ENCODE data around the gene SYT15.

SYT15 gene

GRCh38 chr10:46544989-46545791, 33.7 kb upstream of the SYT15 start:
- no peak for DNase-seq (ENCODE audit: low spot score)

DNA sequence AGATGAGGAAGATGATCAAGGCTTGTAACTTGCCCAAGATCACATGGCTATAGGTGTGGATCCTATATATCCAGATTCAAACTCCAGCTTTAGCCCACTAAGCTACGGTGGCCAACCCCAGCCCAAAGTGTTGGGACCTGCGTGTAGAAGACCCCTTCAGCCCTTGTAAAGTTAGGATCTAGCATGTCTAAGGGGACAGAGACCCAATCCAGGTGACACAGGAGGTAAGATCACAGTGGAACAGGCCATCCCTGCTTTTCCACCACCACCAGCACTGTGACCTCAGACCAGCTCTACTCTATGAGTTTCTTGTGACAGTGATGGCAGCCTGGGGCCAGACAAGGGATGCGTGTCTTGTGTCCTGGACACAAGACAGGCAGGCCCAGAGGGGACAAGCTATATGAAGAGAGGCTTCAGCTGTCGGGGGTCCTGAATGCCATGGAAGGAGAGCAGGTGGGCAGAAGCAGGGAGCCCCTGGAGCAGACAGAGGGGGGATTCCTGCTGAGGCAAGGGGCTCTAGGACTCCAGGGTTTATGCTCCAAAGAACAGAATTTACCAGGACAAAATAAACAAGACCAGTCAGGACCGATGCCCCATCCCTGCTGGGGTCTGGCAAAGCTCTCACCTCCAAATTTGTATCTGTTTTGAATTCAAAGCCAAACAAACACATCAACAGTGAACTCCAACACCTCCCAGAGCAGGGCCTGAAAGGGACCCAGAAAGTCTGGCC, 32.9 kb upstream of the SYT15 start:
- DNase-seq (ENCODE audit: low spot score): no peak

- DNase-seq (ENCODE audit: low spot score): no peak
Measured at GRCh38 chr10:46546591-46547540, 32.1 kb upstream of the SYT15 start.

DNA sequence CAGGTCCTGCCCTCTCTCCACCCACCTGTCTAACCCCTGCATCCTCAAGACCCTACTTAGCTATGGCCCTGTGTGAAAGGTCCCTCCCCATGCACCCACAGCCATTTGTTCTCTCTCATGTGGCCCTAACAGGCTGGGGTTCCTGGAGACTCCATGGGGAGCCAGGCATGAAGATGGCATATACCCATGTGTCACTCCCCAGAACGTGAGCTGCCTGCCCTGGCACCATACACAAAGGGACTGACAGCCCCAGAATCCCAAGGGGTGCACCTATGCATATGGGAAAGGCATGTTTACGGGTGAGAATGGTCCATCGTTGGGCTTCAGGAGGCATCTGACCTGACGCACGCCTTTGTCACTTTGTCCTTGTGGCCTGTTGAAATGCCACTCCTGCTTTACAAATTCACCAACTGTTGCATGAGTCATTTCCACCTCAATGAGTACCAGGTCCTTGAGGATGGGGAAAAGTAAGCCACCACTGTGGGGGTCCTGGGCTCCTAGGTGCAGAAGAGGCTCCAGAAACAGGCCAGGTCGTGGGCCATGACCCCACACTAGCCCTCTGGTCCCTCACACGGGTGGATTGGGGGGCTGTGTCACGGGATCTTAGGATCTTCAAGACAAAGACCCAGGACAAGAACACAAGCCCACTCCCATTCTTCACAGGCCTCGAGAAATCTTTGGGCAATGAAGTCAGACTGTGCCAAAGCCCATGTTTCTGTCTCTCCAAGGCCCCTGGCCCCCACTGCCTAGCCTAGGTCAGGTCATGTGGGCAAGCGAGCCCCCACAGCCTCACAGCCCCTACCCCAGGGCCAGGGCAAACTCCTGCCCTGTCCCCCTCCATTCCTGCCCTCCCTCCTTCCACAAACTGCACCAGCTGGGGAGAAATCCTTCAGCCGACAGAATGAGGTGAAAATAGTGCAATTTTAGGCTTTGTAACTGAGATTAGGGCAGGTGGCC, 31.1 kb upstream of the SYT15 start:
- DNase-seq (ENCODE audit: low spot score): no peak

- no peak for DNase-seq (ENCODE audit: low spot score)
Measured at GRCh38 chr10:46548498-46549090, 30.3 kb upstream of the SYT15 start.

GRCh38 chr10:46549171-46550075, 29.5 kb upstream of the SYT15 start:
- no peak for DNase-seq (ENCODE audit: low spot score)

DNA sequence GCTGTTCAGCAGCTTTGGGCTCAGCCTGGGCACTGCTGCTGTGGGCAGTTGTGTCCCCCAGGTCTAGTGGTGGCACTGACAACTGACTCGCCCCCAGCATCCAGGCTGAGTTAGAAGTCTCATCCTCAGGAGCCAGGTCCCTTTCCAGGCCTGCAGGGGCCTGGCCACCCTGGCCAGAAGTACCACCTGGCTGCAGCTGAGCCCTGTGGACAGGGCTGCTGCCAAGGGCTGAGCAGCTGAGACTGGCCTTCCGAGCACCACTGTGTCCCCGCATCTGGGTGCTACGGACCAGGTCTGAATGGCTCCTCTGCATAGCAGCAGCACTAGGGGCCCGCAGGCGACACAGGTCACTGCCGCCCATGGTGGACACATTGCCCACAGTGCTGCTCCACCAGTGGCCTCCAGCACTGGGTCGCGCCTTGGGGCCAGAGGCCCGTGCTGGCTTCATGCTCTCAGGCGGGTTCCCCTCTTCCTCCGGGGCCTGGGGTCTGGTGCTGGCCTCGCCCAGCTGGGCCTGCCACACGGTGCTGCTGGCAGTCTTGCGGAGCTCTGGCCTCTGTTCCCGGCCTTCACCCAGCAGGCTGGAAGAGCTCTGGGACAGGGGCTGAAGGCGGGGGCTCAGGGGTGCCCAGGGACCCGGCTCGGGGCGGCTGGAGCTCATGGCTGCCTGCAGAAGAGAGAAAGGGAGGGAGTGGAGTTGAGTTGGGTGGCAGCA, 28.7 kb upstream of the SYT15 start:
- no peak for DNase-seq (ENCODE audit: low spot score)

DNA sequence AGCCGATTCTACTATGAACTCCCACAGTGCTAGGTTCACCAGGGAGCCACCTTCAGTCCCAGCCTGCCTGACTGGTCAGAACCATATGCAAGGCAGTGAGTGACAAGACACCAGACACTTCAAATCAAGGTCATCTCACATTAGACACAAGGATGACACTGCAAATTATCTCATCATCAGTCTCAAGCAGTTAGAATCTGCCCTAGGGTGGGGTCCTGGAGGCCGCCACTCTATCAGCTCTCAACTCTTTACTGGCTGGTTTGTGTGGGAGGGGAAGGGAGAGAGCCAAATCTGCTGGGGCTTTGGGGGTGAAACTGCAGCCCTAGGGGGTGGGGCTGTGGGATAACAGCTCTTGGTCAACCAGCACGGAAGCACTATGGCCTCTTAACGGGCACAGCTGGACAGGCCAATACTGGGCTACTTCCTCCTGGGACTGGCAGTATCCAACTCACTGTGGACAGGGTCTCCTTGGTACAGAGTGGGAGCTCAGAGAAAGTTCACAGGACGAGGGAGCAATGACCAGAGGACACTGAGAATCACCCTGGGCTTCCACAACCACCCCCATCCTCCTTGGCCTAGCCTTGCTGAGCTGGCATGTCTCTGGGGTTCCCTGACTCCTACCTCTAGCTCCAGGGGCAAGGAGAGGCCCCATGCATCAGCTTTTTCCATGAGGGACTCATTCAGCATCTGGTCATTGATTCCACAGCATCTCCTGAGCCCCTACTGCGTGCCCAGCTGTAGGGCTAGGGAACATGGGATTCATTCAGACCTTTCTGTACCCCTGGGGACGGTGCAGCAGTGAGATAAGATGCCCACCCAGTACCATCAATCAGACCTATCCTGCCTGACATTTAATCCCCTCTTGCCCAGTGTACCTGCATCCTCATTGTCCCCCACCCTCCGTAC, 27.9 kb upstream of the SYT15 start:
- no peak for DNase-seq (ENCODE audit: low spot score)

GRCh38 chr10:46551701-46552525, 27.0 kb upstream of the SYT15 start:
- no peak for DNase-seq (ENCODE audit: low spot score)

DNA sequence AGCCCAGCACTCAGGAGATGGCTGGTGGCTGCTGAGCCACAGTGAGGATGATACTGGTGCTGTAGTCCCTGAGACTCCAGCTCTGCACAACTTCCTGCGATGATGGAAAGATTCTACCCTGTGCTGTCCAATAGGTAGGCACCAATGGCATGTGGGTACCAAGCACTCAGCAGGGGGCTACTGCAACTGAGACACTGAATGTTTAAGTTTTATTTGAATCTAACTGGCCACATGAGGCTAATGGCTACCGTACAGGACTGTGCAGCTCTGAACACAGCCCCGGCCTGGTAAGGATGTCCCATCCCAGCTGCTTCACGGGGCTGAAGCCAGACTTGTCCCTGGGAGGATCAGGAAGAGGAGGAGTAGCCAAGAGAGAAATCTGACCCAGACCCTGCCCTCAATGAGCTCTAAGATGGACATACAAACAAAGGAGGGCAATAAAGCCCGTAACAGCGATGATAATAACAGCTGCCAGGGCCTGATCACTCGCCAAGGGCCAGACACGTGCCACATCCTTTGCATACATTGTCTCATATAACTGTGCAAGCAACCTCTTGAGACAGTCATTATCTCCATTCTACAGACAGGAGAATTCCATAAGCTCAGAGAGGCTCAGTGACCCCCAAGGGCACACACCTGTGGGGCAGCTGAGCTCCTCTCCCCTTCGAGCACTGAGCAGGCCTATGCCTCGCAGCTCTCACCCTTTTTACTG, 26.2 kb upstream of the SYT15 start:
- no peak for DNase-seq (ENCODE audit: low spot score)

DNA sequence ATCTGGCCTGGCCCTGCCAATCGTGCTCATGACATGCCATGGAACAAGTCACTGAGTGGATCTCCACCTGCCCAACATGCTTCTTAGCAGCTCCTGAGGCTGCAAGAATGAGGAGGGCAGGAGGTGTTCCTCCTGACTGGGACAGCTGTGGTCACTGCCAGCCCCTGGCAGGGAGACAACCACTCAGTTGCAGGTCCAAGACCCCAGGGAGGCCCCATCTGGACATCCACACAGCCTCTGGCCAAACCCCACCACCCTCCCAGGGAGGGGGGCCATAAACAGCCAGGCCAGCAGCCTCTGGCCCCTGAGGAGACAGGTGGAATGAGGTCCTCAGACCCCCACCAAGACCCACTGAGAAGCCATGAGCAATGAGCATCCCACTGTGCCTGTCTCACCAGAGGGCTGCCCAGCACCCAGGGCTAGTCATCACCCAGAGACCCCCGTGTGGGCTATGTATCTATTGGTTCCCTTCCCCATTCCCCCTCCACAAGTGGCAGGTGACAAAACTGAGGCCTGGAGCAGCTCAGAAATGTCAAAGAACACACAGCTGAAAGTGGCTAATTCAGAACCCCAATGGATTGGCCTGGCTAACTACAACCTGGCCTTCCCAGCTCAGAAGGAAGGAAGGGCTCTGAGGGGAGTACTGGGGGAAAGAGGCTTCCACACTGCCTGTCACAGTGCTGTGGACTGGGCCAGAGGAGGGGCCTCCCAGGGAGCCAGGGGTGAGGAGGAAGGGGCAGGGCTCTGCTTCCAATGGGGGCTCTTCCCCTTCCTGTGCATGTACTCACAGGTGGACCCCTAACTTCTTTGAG, 25.5 kb upstream of the SYT15 start:
- DNase-seq (ENCODE audit: low spot score): no peak

DNA sequence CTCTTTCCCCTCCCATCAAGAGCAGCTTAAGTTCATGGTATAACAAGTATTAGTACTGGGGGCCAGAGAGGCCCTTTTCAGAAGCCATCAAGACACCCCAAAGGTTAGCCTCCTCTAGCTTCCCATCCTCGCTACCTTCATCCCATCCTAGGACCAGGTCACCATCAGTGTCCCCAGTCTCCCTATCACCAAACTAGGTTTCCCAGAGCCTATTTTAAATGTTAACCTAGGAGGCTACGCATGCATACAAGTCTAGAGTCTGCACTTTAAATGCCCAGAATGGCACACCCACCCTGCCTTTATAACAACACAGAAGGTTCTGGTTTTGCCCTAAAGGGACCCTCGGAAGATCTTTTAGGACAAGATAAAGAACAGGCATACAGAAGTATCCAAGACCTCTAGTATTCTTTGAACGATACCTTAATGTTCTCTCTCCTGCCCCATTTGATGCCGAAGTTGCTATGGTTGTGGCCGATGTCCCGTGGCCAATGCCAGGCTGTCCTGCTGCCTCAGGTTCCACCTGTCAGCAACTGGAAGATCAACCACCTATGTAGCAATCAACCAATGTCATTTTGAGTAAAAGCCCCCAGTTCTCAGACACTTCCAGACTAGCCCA, 24.7 kb upstream of the SYT15 start:
- DNase-seq (ENCODE audit: low spot score): no peak

- no peak for DNase-seq (ENCODE audit: low spot score)
Measured at GRCh38 chr10:46555366-46555712, 23.6 kb upstream of the SYT15 start.

DNA sequence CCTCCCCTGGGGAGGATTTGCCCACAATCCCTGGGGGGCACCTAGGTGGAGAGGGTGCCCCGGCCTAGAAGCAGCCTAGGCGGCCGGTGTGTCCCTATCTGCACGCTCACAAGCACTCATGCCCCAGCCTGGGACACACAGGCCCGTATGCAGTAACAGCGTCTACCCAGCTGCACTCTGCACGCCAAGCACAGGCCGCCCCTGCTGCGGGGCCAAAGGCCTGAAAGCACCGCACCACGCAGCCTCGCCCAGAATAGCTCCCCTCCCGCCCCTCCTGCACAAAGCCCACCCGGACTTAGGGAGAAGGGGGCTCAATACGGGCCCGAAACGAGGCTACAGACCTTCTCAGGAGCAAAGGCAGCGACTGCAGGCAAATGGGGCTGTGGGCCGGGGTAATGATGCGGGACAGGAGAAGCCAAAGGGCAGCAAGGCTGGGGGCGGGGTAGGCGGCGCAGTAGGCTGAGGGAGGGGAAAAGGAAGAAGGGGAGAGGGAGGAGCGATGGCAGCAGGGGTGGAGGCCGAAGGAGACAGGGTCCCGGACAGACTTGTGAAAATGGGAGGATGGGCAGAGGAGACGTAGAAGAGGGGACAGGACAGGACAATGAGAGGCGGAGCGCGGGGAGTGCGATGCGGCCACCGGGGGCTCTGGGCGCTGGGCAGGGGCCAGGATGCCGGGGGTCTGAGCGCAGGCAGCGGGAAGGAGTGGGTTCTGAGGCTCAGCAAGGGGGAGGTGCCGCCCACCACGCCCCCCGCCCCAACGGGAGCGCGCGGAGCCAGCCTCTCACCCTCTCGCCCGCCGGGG, 23.0 kb upstream of the SYT15 start:
- DNase-seq (ENCODE audit: low spot score): no peak

All from hematopoietic multipotent progenitor cell treated with erythropoietin and hydrocortisone succinate and interleukin-3 and kit ligand, for 15 days (in vitro differentiated cells).